Peyer's patch (tissue), 4 donors: ENCODE data around the gene LTBP3.

Experiments used
- POLR2A ChIP-seq, 2 donors: fragments of 450-650 bp; IDR thresholded peaks; one replicate each; pipeline ENCODE4 v1.5.1; 2017; ENCODE audit warnings: antibody characterized with exemption in 2 of 2, mild to moderate bottlenecking in 2 of 2, moderate library complexity in 2 of 2
- TF ChIP-seq, protein P1 (sequence below), 6 experiments: fragments of 450-650 bp in 4 of 6; fragments of 200-600 bp in 2 of 6; sonication (generic) in 1 of 6; IDR thresholded peaks; one replicate each; pipeline ENCODE4 v1.5.1; 2017 to 2019; ENCODE audit warnings: antibody characterized with exemption in 6 of 6, mild to moderate bottlenecking in 3 of 6, moderate library complexity in 1 of 6

GRCh38 chr11:65562788-65563187 is 4.6 kb upstream of the LTBP3 start:
- TF ChIP-seq, protein P1, sequence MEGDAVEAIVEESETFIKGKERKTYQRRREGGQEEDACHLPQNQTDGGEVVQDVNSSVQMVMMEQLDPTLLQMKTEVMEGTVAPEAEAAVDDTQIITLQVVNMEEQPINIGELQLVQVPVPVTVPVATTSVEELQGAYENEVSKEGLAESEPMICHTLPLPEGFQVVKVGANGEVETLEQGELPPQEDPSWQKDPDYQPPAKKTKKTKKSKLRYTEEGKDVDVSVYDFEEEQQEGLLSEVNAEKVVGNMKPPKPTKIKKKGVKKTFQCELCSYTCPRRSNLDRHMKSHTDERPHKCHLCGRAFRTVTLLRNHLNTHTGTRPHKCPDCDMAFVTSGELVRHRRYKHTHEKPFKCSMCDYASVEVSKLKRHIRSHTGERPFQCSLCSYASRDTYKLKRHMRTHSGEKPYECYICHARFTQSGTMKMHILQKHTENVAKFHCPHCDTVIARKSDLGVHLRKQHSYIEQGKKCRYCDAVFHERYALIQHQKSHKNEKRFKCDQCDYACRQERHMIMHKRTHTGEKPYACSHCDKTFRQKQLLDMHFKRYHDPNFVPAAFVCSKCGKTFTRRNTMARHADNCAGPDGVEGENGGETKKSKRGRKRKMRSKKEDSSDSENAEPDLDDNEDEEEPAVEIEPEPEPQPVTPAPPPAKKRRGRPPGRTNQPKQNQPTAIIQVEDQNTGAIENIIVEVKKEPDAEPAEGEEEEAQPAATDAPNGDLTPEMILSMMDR (IDR thresholded peaks at IDR 0.05), result no peak
- no peak for TF ChIP-seq POLR2A (IDR thresholded peaks at IDR 0.05)
